Measurements from ENCODE around the gene KCNS3. TPM values are rescaled to one million over a fixed set of nuclear protein-coding genes. Genes with fewer than 3 reads are reported as not detected.

Gene KCNS3
- total and polyA plus RNA-seq, 4 donors = 15.4 to 45.9 (median 20.8) TPM

- TF ChIP-seq CTCF (IDR thresholded peaks at IDR 0.05; ENCODE audit: control extremely low read depth, extremely low read depth) = no peak
- Histone ChIP-seq H3K4me3 (no peak overlapping the region), H3K4me1 (ENCODE audit: control insufficient read depth in 5 of 5, insufficient read depth in 5 of 5, low read length in 5 of 5) (peaks cover 0 to 8% (median 0%) of the 10 kb centered on the region in 5 donors), H3K27ac (ENCODE audit: low read depth in 1 of 2, low read length in 1 of 2) (no peak overlapping the region), H3K36me3 (ENCODE audit: control insufficient read depth in 4 of 4, insufficient read depth in 4 of 4, low read length in 4 of 4) (peaks cover 0 to 3% (median 0%) of the 10 kb centered on the region in 4 donors), H3K9me3 (ENCODE audit: control insufficient read depth in 4 of 4, insufficient read depth in 3 of 4, low read length in 3 of 4) (no peaks in the 10 kb centered on the region), H3K27me3 (ENCODE audit: control insufficient read depth in 3 of 3, insufficient read depth in 3 of 3, low read length in 2 of 3) (no peaks in the 10 kb centered on the region), H3K9ac (ENCODE audit: insufficient read depth in 1 of 2, low read length in 2 of 2) (no peak overlapping the region)
- 84 to 87% methylated on average over 1 of the region's 1 CpG for WGBS, 2 donors
- DNase-seq (no peak), ATAC-seq (ENCODE audit: insufficient read depth, low FRiP score) (no peak)
Measured at GRCh38 chr2:17915811-17916518, 37.5 kb downstream of the KCNS3 start.

- peaks cover 0 to 8% (median 0%) of the 10 kb centered on the region in 5 donors for H3K4me1 ChIP-seq (ENCODE audit: control insufficient read depth in 5 of 5, insufficient read depth in 5 of 5, low read length in 5 of 5)
- TF ChIP-seq CTCF (IDR thresholded peaks at IDR 0.05; ENCODE audit: control extremely low read depth, extremely low read depth) = no peak
- no peak overlapping the region for H3K9ac ChIP-seq (ENCODE audit: insufficient read depth in 1 of 2, low read length in 2 of 2)
- DNase-seq = no peak
- no peaks in the 10 kb centered on the region for H3K27me3 ChIP-seq (ENCODE audit: control insufficient read depth in 3 of 3, insufficient read depth in 3 of 3, low read length in 2 of 3)
- peaks cover 0 to 3% (median 0%) of the 10 kb centered on the region in 4 donors for H3K36me3 ChIP-seq (ENCODE audit: control insufficient read depth in 4 of 4, insufficient read depth in 4 of 4, low read length in 4 of 4)
- no peak overlapping the region for H3K27ac ChIP-seq (ENCODE audit: low read depth in 1 of 2, low read length in 1 of 2)
- ATAC-seq (ENCODE audit: insufficient read depth, low FRiP score) = no peak
- no peak overlapping the region for H3K4me3 ChIP-seq
- H3K9me3 ChIP-seq (ENCODE audit: control insufficient read depth in 4 of 4, insufficient read depth in 3 of 4, low read length in 3 of 4) = no peaks in the 10 kb centered on the region
Measured at GRCh38 chr2:17916584-17916983, 38.1 kb downstream of the KCNS3 start.

GRCh38 chr2:17918789-17919188 lies 40.3 kb downstream of the KCNS3 start:
- Histone ChIP-seq H3K27me3 (ENCODE audit: control insufficient read depth in 3 of 3, insufficient read depth in 3 of 3, low read length in 2 of 3) (no peaks in the 10 kb centered on the region), H3K9me3 (ENCODE audit: control insufficient read depth in 4 of 4, insufficient read depth in 3 of 4, low read length in 3 of 4) (no peaks in the 10 kb centered on the region), H3K4me1 (ENCODE audit: control insufficient read depth in 5 of 5, insufficient read depth in 5 of 5, low read length in 5 of 5) (peaks cover 0 to 8% (median 0%) of the 10 kb centered on the region in 5 donors), H3K9ac (ENCODE audit: insufficient read depth in 1 of 2, low read length in 2 of 2) (no peak overlapping the region), H3K4me3 (no peak overlapping the region), H3K27ac (ENCODE audit: low read depth in 1 of 2, low read length in 1 of 2) (no peak overlapping the region), H3K36me3 (ENCODE audit: control insufficient read depth in 4 of 4, insufficient read depth in 4 of 4, low read length in 4 of 4) (peaks cover 0 to 3% (median 0%) of the 10 kb centered on the region in 4 donors)
- no peak for ATAC-seq (ENCODE audit: insufficient read depth, low FRiP score)
- DNase-seq = peak; percentile 37 to 69 (median 39)
- WGBS, 2 donors = 3 to 4% methylated on average over 1 of the region's 1 CpG
- no peak for TF ChIP-seq CTCF (IDR thresholded peaks at IDR 0.05; ENCODE audit: control extremely low read depth, extremely low read depth)
